HG03108 (cell line): ENCODE data around the gene TPGS1.

Experiments
- ATAC-seq: cut with Tn5 transposase; IDR thresholded peaks from one replicate; pipeline ENCODE4 v1.9.1; 2021; ENCODE audit warnings: moderate library complexity; ENCODE audit not compliant: unreplicated experiment

Gene TPGS1

DNA sequence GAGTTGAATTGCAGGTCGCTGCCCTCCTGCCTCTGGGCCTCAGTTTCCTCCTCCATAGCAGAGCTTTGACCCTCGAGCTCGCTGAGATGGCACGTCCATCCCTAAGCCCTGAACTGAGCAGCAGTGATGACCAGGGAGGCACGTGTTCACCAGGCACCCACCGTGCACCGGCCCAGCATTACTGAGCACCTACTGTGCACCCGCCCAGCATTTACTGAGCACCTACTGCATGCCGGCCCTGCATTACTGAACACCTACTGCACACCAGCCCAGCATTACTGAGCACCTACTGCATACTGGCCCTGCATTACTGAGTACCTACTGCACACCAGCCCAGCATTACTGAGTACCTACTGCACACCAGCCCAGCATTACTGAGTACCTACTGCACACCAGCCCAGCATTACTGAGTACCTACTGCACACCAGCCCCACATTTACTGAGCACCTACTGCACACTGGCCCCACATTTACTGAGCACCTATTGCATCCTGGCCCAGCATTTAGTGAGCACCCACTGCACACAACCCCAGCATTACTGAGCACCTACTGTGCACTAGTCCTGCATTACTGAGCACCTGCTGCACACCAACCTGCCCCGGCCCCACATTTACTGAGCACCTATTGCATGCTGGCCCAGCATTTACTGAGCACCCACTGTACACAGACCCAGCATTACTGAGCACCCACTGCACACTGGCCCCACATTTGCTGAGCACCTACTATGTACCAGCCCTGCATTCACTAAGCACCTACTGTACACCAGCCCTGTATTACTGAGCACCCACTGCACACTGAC is 6.3 kb downstream of the TPGS1 start:
- ATAC-seq = no peak

DNA sequence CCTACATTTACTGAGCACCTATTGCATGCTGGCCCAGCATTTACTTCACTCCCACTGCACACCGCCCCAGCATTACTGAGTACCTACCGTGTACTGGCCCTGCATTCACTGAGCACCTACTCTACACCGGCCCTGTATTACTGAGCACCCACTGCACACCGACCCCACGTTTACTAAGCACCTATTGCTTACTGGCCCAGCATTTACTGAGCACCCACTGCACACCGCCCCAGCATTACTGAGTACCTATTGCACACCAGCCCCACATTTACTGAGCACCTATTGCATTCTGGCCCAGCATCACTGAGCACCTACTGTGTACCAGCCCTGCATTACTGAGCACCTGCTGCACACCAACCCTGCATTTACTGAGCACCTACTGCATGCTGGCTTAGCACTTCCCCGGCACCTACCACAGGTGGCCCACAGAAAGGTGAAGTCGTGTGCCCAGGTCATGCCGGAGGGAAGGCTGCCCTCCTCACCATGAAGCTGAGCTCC is 6.9 kb downstream of the TPGS1 start:
- ATAC-seq = no peak

DNA sequence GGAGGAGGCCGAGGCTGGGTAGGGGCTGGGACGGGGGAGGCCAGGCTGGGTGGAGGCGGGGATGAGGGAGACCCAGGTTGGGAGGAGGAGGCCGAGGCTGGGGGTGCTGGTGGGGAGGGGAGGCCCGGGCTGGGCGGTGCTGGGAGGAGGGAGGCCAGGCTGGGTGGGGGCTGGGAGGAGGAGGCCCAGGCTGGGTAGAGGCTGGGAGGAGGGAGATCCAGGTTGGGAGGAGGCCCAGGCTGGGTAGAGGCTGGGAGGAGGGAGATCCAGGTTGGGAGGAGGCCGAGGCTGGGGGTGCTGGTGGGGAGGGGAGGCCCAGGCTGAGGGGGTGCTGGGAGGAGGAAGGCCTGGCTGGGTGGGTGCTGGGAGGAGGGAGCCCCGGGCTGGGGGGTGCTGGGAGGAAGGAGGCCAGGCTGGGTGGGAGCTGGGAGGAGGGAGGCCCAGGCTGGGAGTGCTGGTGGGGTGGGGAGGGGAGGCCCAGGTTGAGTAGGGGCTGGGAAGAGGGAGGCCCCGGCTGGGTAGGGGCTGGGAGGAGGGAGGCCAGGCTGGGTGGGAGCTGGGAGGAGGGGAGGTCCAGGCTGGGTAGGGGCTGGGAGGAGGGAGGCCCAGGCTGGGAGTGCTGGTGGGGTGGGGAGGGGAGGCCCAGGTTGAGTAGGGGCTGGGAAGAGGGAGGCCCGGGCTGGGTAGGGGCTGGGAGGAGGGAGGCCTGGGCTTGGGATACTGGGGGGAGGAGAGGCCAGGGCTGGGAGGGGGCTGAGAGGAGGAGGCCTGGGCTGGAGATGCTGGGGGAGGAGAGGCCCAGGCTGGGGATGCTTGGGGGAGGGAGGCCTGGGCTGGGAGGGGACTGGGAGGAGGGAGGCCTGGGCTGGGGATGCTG is 10.7 kb downstream of the TPGS1 start:
- ATAC-seq = no peak

DNA sequence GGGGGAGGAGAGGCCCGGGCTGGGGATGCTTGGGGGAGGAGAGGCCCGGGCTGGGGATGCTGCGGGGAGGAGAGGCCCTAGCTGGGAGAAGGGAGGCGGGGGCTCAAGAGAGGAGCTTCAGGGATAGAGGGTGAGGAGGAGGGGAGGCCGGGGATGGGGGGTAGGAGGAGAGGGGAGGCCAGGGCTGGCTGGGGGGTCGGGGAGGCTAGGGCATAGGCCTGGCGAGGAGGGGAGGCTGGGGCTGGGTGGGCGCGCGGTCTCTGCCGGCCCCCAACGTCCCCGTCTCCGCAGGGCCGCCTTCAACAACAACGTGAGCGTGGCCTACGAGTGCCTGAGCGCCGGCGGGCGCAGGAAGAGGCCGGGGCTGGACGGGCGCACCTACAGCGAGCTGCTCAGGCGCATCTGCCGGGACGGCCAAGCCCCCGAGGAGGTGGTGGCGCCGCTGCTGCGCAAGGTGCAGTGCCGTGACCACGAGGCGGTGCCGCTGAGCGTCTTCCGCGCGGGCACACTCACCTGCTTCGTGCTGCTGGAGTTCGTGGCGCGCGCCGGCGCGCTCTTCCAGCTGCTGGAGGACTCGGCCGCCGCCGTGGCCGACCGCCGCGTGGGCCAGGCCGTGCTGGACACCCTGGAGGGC is 11.4 kb downstream of the TPGS1 start:
- ATAC-seq = no peak

DNA sequence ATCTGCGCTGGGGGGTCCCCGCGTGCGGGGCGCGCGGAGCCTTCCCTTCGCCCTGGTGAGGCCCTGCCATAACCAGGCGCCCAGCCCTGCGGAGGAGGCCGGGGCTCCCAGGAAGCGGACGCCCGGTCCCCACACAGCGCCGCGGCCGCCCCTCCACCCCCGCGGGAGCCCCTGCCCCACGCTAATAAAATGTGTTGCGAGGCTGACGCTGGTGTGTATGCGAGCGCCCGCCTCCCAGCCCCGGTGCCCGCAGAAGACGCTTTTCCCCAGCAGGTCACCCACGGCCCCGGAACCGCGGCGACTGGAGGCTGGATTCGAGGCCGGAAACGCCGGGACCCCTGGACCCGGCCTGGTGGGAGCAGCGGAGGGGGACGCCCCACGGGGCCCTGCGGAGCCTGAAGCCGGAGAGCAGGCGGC is 12.2 kb downstream of the TPGS1 start:
- ATAC-seq = no peak

DNA sequence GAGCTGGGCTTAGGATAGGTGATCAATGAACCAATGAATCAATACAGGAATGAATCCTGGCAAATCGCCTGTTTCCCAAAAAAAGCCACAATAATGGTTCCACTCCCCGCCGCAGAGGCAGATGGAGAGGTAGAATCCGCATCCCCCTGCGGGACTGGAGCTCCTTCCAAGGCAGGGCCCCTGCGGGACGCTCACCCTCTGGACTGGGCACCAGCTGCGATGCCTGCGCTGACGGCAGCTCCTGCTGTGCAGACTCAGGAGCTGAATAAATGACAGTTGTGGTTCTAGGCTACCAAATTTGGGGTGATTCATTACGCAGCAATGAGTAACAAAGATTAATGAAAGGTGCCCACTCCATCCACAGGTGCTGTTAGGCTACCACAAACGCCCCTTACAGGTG is 15.4 kb downstream of the TPGS1 start:
- no peak for ATAC-seq

DNA sequence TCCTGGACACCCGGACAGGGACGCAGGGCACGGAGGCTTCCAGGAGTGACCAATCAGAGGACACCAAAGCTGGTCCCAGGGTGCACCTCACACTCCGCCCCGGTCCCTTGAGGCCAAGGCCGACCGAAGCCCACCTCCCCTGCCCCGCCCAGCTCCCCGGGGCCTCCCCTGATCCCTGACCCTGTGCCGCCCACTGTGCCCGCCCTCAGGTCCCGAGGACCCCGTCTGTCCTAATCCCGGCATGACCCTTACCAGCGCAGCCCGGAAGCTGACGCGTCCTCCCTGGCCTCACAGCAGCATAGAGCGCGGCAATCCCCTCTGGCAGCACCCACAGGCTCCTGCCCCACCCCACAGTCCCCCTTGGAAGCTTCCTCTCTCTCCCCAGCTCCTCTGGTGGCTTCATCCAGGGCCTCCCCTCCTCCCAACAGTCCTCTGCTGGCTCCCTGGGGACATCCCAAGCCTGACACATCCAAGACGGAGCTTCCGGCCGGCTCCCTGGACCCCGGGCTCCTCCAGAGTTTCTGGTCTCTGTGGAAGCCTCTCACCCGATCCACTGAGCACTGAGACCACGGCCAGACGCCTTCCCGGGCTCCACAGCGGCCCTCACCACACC is 16.9 kb downstream of the TPGS1 start:
- no peak for ATAC-seq

DNA sequence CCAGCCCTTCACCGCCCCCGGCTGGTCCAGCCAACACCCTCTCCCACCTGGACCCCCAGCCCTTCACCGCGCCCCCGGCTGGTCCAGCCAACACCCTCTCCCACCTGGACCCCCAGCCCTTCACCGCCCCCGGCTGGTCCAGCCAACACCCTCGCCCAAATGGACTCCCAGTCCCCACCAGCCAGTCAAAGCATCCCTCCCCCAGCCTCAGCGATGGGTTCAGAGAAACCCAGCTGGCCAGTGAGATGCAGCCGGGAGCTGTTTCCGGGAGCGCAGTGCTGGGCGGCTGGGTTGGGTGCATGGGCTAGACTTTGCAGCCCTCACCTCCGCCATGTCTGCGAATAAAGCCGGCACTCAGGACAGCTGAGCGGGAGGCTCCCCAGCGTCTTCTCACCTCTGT is 17.7 kb downstream of the TPGS1 start:
- no peak for ATAC-seq

DNA sequence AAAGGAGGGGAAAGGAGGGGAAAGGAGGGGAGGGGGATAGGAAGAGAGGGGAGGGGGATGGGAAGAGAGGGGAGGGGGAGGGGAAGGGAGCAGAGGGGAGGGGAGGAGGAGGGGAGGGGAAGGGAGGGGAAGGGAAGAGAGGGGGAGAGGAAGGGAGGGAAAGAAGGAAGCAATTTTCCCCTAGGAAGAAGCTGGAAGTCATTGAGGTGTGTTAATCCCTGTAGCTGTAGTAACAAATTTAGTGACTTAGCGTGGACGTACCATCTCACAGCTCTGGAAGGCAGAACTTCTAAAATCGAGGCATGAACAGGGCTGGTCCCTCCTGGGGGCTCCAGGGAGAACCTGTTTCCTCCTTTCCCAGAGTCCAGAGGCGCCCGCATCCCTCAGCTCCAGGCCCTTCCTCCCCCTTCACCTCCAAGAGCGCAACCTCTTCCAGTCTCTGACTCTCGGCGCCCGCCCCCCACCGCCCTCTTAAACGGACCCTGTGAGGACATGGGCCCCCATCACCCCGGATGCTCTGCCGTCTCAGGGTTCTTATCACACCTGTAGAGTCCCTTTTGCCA is 18.6 kb downstream of the TPGS1 start:
- no peak for ATAC-seq

DNA sequence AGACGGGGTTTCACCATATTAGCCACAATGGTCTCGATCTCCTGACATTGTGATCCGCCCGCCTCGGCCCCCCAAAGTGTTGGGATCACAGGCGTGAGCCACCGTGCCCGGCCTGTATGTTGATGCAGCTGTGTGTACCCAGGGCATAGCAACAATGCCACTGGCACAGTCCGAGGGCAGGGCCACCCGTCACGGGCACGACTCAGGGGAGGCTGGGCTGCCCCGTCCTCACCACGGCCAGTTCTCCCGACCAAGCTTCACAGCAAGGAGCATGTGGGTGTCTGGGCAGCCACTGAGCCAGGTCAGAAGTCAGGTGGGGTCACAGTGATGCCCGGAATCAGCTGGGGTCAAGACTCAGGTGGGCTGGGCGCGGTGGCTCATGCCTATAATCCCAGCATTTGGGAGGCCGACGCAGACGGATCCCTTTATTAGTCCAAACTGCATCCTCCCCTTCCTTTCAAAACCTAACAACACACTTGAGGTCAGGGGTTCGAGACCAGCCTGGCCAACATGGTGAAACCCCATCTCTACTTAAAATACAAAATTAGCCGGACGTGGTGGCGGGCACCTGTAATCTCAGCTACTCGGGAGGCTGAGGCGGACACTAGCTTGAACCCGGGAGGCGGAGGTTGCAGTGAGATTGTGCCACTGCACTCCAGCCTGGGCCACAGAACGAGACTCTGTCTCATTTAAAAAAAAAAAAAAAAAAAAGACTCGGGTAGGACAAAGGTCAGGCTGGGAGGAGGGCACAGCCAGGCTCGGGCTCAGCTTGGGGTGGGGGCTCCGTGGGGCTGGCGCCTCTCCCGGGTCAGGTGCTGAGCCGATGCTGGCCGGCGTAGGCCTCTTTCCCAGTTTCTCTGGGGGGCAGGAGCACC is 23.1 kb downstream of the TPGS1 start:
- ATAC-seq = no peak

DNA sequence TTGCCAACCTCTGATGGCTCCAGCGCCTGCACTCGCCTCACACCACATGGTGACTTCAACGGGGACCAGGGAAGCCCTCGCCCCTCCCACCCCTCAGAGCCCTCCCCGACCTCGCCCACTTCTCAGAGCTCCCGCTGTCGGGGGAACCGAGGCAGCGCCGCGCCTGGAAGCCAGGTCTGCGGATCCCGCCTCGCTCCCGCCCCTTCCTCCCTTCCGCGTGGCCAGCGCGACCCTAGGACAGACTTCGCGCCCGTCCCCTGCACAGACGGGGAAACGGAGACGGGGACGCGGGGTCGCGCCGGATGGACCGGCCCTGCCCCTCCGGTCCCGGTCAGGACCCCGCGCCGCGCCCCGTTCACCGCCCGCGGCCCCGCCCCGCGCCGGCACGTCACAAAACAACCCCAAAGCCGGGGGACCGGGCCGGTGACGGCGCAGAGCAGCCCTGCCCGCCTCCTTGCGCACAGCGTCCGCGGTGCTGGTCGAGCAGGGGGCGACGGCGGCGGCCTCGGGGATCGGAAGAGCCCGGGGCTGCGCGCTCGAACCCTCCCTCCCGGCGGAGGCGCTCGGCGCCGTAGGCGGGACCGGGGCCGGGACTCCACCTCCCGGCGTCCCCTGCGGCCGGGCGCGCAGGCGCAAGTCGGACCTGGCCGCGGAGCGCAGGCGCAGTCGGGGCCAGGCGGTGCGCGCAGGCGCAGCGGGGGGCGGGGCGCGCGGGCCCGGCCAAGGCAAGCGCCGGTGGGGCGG is 23.9 kb downstream of the TPGS1 start:
- ATAC-seq = peak; percentile 61

DNA sequence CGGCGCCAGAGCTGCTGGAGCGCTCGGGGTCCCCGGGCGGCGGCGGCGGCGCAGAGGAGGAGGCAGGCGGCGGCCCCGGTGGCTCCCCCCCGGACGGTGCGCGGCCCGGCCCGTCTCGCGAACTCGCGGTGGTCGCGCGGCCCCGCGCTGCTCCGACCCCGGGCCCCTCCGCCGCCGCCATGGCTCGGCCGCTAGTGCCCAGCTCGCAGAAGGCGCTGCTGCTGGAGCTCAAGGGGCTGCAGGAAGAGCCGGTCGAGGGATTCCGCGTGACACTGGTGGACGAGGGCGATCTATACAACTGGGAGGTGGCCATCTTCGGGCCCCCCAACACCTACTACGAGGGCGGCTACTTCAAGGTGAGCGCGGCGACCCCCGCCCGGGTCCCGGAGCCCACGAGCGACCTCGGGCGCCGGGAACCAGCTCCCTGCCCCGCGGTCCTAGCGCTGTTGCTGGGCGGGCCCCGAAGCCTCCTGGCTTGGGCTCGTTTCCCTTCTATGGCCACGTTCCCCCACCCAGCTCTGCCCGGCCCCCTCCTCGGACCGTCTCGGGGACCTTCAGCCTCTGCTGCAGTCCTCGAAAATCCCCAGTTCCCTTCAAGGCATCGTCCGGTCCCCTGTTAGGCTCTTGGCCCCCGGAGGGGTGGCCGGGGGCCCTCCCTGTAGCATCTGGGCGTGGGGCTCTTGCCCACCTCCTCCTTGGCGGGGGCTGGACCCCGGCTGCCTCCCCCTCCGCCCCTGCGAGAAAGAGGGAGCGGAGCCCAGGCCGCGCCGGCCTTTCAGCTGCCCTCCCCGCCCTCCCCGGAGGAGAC is 24.7 kb downstream of the TPGS1 start, which contains the start of gene CDC34:
CDC34 (plus strand) TSS at position 8 of the 808 bp plus-strand sequence; CDS start at position 180, 172 bp downstream.
- peak; percentile 19 for ATAC-seq

DNA sequence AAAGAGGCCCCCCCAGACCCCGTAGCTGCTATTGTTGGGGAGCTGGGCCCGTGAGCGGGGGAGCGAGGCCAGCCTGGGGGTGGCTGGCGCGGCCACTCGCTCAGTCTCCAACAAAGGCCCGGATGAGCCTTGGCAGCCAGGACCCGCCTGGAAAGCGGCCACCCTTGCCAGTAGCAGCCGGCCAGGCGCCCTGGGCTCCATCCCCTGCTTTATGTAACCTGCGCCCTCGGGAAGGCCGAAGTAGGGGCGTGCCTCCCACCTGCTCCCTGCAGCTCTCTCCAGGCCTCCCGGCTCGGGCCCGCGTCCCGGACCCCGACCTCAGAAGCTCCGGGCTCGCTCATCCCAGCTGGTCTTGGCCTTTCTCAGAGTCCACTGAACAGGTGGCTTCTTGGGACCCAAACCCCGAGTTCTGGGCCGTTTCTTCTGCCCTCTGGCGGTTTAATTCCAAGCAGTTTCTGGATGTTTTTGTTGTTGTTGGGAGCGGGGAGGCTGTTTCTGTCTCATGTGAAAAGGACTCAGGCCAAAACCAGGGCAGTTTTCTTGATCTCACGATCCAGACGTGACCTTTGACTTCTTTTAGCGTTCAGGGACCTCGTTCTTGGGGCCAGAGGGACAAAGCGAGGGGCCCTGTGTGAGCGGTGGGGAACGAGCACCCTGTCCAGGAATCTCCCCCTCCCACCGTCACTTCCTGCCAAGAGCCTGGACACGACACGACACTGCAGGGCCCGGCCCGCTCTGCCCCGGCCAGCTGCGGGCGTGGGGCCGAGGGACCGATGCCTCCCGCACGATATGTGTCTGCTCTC is 25.5 kb downstream of the TPGS1 start:
- no peak for ATAC-seq

DNA sequence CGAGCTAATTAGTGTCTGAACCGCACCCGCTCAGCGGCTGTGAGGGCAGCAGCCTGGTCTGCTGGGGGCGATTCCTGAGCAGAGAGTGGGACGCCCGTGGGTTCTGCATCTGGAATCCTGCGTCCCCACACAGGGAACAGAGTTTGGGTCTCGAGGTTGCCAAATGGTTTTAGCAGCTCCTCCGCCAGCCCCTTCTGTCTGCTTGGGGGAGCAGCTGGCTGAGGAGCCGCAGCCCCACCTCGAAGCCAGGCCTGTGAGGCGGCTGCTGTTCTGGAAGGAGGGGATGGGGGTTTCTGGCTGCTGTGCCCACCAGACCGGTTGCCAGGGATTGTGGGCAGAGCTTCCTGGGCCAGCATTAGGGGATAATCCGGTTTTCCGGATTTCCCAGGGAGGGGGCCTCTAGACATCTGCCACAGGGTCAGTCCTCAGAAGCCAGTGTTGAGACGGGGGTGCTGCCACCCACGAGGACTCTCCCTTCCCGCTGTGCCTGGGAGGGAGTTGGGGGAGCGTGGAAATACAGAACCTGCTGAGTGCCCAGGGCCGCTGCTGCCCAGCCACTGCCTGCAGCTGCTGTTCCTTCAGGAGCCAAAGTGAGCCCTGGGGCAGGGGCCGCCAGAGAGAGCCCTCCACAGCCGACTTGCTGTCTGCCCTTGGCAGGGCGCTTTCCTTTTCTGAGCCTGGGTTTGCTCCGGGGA is 26.2 kb downstream of the TPGS1 start:
- ATAC-seq = no peak

DNA sequence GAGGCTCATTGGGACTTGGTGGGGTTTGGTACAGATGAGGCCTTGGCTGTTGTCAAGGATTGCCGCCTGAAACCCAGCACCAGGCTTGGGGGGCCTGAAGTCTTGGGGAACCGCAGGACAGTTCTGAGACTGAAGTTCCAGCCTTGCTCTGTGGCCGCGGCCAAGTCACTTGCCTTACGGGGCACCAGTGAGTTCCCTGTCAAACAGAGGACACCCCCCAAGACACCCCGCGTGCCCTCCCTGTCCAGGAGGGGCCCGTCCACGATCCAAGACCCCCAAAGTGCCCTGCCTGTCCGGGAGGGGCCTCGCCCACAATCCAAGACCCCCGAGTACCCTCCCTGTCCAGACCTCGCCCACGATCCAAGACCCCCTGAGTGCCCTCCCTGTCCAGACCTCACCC is 26.8 kb downstream of the TPGS1 start:
- ATAC-seq = no peak

DNA sequence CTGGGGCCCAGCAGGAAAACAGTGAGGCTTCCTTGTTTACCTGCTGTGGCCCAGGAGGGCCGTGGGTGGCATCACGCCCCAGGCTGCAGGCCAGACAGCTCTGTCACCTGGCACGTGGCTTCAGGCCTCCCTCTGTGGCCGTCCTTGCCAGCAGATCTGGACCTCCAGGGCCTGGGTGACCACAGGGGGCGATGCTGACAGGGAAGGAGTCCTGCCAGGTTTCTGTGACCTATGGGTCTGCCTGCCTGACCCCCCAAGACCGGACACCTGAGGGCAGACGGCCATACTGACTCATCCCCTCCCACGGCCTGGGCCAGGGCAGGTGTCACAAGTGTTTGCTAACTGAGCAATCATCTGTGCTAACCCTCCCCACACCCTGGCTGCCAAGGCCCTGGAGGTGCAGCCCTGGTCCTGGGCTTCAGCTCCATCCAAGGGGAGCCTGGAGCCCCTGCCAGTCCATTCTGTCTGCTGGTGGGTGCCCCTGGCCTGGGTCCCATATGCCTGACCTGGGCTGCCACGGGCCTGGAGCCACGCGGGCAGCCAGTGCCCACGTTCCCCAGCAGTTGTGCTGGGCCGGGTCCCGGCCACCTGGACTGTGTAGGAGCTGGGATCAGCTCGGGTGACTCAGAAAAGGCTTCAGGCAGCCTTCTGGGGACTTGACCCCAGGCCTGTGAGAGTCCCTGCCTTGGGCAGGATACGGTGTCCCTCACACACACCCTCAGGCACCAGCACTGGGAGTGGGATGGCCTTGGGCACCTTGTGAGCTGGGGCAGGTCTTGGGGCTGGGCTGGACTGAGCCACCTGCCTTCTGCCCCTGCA is 27.9 kb downstream of the TPGS1 start:
- no peak for ATAC-seq
